ENCODE results near the gene COMMD1.
"Not testable (repeated sequence)": the region's sequence is repeated elsewhere in the genome, so short reads cannot be mapped to it uniquely, and the experiment has no call there.

COMMD1 gene

DNA sequence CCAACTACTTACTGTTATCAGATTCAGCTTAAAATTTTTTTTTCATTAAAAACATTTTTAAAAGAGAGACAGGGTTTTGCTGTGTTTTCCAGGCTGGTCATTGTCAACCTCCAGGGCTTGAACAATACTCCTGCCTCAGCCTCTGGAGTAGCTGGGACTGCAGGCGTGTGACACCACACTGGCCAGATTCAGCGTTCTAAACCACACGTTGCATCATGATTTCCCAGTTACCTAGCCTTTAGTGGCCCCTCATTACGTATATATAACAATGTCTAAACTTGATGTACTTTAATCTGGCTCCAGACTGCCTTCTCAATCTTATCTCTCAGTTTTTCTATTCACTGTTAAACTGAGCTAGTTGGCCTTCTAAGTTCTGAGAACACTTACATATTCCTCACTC, 89.6 kb downstream of the COMMD1 start:
- TF ChIP-seq, protein P1, sequence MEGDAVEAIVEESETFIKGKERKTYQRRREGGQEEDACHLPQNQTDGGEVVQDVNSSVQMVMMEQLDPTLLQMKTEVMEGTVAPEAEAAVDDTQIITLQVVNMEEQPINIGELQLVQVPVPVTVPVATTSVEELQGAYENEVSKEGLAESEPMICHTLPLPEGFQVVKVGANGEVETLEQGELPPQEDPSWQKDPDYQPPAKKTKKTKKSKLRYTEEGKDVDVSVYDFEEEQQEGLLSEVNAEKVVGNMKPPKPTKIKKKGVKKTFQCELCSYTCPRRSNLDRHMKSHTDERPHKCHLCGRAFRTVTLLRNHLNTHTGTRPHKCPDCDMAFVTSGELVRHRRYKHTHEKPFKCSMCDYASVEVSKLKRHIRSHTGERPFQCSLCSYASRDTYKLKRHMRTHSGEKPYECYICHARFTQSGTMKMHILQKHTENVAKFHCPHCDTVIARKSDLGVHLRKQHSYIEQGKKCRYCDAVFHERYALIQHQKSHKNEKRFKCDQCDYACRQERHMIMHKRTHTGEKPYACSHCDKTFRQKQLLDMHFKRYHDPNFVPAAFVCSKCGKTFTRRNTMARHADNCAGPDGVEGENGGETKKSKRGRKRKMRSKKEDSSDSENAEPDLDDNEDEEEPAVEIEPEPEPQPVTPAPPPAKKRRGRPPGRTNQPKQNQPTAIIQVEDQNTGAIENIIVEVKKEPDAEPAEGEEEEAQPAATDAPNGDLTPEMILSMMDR (IDR thresholded peaks at IDR 0.05; ENCODE audit: low read depth, low read length), result no peak
- DNase-seq (ENCODE audit: extremely low read depth, low read depth), result no peak

DNA sequence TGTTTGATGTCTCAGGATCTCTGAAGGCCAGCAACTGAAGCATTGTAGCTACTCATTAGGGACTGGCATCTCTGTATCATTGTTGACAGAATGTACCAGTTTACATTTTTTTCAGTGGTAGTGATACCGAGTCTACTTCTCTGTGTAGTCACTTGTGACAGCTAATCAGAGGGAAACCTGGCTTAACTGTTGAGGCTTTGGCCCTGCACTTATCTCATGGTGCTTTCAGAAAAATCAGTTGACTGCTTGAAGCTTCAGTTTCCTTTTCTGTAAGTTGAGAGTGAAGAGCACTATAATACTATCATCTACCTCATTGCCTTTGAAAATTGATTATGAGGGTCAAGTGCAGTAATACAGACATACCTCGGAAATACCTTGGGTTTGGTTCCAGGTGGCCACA, 90.0 kb downstream of the COMMD1 start:
- TF ChIP-seq, protein P1 (IDR thresholded peaks at IDR 0.05; ENCODE audit: low read depth, low read length), result no peak
- no peak for DNase-seq (ENCODE audit: extremely low read depth, low read depth)

DNA sequence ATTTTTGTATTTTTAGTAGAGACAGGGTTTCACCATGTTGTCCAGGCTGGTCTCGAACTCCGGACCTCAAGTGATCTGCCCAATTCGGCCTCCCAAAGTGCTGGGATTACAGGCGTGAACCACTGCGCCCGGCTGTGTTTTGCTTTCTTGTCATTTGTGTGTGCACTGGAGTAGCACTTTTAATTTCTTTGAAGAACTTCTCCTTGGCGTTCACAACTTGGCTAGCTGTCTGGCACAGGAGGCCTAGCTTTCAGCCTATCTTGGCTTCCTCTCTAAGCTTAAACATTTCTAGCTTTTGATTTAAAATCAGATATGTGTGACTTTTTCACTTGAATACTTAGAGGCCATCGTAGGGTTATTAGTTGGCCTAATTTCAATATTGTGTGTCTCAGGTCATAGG, 93.0 kb downstream of the COMMD1 start:
- TF ChIP-seq, protein P1 (IDR thresholded peaks at IDR 0.05; ENCODE audit: low read depth, low read length), result no peak
- no peak for DNase-seq (ENCODE audit: extremely low read depth, low read depth)

DNA sequence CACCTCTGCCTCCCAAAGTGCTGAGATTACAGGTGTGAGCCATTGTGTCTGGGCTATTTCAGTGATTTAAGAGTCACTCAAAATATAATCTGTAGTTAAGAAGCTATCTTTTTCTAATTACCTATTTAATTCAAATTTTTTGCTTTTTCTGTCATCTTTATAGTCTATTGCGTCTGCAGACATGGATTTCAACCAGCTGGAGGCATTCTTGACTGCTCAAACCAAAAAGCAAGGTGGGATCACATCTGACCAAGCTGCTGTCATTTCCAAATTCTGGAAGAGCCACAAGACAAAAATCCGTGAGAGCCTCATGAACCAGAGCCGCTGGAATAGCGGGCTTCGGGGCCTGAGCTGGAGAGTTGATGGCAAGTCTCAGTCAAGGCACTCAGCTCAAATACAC, 95.1 kb downstream of the COMMD1 start:
- no peak for DNase-seq (ENCODE audit: extremely low read depth, low read depth)
- TF ChIP-seq, protein P1 (IDR thresholded peaks at IDR 0.05; ENCODE audit: low read depth, low read length), result no peak

DNA sequence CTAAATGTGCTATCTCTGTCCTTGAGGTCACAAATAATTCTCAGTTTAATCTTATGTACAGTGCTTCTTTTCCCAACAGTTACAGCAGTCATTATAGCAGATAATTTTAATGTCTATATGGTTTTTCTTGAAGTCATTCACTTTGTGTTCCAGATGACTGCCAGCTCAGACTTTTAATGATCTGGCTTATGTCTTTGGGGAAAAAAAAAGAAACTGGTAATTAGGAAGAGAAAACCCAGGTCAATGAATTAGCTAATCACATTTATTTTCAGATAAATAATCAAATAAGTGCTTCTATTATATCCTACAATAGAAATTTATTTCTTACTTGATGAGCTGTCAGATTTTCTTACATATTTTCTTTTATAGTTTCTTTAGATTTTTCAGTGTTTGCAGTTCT, 96.0 kb downstream of the COMMD1 start:
- no peak for DNase-seq (ENCODE audit: extremely low read depth, low read depth)
- TF ChIP-seq, protein P1 (IDR thresholded peaks at IDR 0.05; ENCODE audit: low read depth, low read length), result no peak

DNA sequence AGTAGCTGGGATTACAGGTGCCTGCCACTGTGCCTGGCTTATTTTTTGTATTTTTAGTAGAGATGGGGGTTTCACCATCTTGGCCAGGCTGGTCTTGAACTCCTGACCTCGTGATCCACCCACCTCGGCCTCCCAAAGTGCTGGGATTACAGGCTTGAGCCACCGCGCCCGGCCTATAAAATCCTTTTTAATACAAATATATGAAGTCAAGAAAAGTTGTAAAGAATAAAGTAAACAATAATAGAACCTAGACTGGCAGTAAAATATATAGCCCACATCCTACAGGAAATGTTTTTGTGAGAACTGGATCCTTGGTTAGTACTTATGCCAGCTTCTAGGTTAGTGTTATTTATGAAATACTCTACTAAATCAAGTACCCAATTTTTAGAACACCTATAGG, 99.0 kb downstream of the COMMD1 start:
- not testable (repeated sequence) for DNase-seq (ENCODE audit: extremely low read depth, low read depth)

DNA sequence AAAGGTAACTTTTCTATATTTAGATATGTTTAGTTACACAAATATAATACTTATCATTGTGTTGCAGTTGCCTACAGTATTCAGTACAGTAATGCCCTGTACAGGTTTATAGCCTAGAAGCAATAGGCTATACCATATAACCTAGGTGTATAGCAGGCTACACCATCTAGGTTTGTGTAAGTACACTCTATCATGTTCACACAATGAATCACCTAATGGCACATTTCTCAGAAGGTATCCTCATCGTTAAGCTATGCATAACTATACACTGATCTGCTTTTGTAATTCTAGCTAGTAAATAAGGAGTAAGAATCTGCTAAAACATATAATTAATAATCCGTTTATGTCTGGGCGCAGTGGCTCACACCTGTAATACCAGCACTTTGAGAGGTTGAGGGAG, 102.1 kb downstream of the COMMD1 start:
- no peak for DNase-seq (ENCODE audit: extremely low read depth, low read depth)
- TF ChIP-seq, protein P1 (IDR thresholded peaks at IDR 0.05; ENCODE audit: low read depth, low read length), result no peak

DNA sequence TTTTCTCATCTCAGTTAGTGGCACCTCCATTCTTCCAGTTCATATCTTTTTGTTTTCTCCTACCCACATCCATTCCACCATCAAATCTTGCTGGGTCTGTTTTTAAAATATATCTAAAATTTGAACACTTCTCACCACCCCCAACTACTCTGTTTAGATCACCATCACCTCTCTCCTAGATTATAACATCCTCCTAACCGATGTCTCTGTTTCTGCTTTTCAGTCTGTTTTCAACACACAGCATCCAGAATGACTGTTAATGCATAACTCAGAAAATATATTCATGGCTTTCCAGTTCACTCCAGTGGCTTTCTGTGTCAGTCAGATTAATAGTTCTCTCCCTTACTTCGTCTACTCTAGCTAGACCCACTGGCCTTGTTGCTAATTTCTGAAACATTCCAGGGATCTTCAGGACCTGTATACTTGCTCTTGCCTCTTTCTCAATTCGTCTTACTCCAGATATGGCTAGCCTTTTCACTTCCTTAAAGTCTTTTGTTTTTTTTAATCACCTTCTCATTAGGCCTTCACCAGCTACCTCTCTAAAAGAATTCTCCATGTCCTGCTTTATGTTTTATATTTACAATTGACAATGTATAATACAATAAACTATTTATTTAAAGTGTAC, 105.3 kb downstream of the COMMD1 start:
- DNase-seq (ENCODE audit: extremely low read depth, low read depth), result no peak
- TF ChIP-seq, protein P1 (IDR thresholded peaks at IDR 0.05; ENCODE audit: low read depth, low read length), result no peak

Data from AG09319 (cell line).